ENCODE results near the gene TAAR2. TPM values are rescaled to one million over a fixed set of nuclear protein-coding genes. Genes with fewer than 3 reads are reported as not detected.

Gene TAAR2
- total and polyA plus RNA-seq, 2 donors (not counting 3 experiments of a cell fraction or from before 2014, with no cell fraction given): not detected

GRCh38 chr6:132567566-132567965 is 56.5 kb downstream of the TAAR2 start:
- H3K9me3 ChIP-seq (replicated peaks; ENCODE audit: control insufficient read depth, insufficient read depth, low read length): no peaks in the 10 kb centered on the region
- FAIRE-seq (no peak), DNase-seq (ENCODE audit: low read depth, low spot score) (no peak)
- no peaks in the 10 kb centered on the region for H4K20me1 ChIP-seq (replicated peaks; ENCODE audit: control insufficient read depth, extremely low read depth, insufficient read depth, low read length)
- no peaks in the 10 kb centered on the region for H3K79me2 ChIP-seq (ENCODE audit: control insufficient read depth, insufficient read depth, low read length)
- peaks cover 0 to 8% of the 10 kb centered on the region in 2 experiments for H3K27me3 ChIP-seq (ENCODE audit: control insufficient read depth in 2 of 2, insufficient read depth in 2 of 2, low read length in 2 of 2)
- no peak overlapping the region for H3K27ac ChIP-seq (ENCODE audit: insufficient read depth, low read depth, low read length)
- no peak for TF ChIP-seq MYC (IDR thresholded peaks at IDR 0.05; ENCODE audit: low read depth, low read length)
- TF ChIP-seq GATA2 (IDR thresholded peaks at IDR 0.05; ENCODE audit: insufficient read depth, insufficient read length, low read depth, low read length): no peak
- TF ChIP-seq MAX (IDR thresholded peaks at IDR 0.05; ENCODE audit: insufficient read depth, insufficient read length): no peak
- TF ChIP-seq JUN (IDR thresholded peaks at IDR 0.05; ENCODE audit: borderline replicate concordance, insufficient read depth, insufficient read length, low read depth): no peak
- TF ChIP-seq CTCF (IDR thresholded peaks at IDR 0.05; ENCODE audit: extremely low read depth in 1 of 2, insufficient read depth in 1 of 2, low read depth in 1 of 2, low read length in 2 of 2): no peak
- no peak for TF ChIP-seq POLR2AphosphoS5 (IDR thresholded peaks at IDR 0.05; ENCODE audit: insufficient read depth, low read depth, low read length)
- TF ChIP-seq EZH2 (IDR thresholded peaks at IDR 0.05; ENCODE audit: borderline replicate concordance, low read depth, low read length, severe bottlenecking): no peak
- no peak for TF ChIP-seq POLR2A (IDR thresholded peaks at IDR 0.05; ENCODE audit: low read depth, low read length)
- TF ChIP-seq FOS (IDR thresholded peaks at IDR 0.05; ENCODE audit: borderline replicate concordance, insufficient read depth, low read length): no peak
- dilution Hi-C loops (cut with MboI; ENCODE audit: extremely low pct_ligation_motif_present, low sequenced_read_pairs) (no loop called here), intact Hi-C loops (cut with micrococcal nuclease) (no loop called here)
- no peaks in the 10 kb centered on the region for H3K36me3 ChIP-seq (ENCODE audit: control insufficient read depth in 2 of 2, extremely low read depth in 1 of 2, insufficient read depth in 2 of 2, low read length in 2 of 2)
- ChIA-PET CTCF (no interaction called here), POLR2A (no interaction called here)
- H3K4me3 ChIP-seq (replicated peaks in 1 of 3; ENCODE audit: insufficient read depth in 1 of 3, low read depth in 1 of 3, low read length in 3 of 3): no peak overlapping the region
- BruUV-seq (replicated peaks): no TSS peak
- H3K9me1 ChIP-seq (replicated peaks; ENCODE audit: control insufficient read depth, extremely low read depth, insufficient read depth, low read length): no peaks in the 10 kb centered on the region
- no peak overlapping the region for H2AFZ ChIP-seq (ENCODE audit: low read depth, low read length)
- no peak overlapping the region for H3K4me2 ChIP-seq (ENCODE audit: insufficient read depth, low read length)
- H3K4me1 ChIP-seq (ENCODE audit: control insufficient read depth, extremely low read depth, insufficient read depth, low read length): no peaks in the 10 kb centered on the region
- no peak overlapping the region for H3K9ac ChIP-seq (replicated peaks; ENCODE audit: extremely low read depth, insufficient read depth, low read length)

Other genes starting within 250 kb of the TAAR2 start
- not detected in 2 replicates for gene MOXD1, start 222.8 kb downstream of the TAAR2 start, total RNA-seq
- gene MOXD1, start 222.8 kb downstream of the TAAR2 start, polyA plus RNA-seq: 0.01 and 0.06 TPM in 2 replicates
- gene STX7, start 111.2 kb downstream of the TAAR2 start, total RNA-seq: 42.5 and 45.5 TPM in 2 replicates
- 9.2 and 13.4 TPM in 2 replicates for gene STX7, start 111.2 kb downstream of the TAAR2 start, polyA plus RNA-seq
- not detected in 2 replicates for gene TAAR9, start 86.0 kb downstream of the TAAR2 start, total RNA-seq
- not detected in 2 replicates for gene TAAR9, start 86.0 kb downstream of the TAAR2 start, polyA plus RNA-seq
- not detected in 2 replicates for gene TAAR8, start 71.6 kb downstream of the TAAR2 start, total RNA-seq
- not detected in 2 replicates for gene TAAR8, start 71.6 kb downstream of the TAAR2 start, polyA plus RNA-seq
- gene TAAR6, start 54.0 kb downstream of the TAAR2 start, total RNA-seq: not detected in 2 replicates
- not detected in 2 replicates for gene TAAR6, start 54.0 kb downstream of the TAAR2 start, polyA plus RNA-seq
- gene TAAR5, start 34.5 kb downstream of the TAAR2 start, total RNA-seq: not detected in 2 replicates
- gene TAAR5, start 34.5 kb downstream of the TAAR2 start, polyA plus RNA-seq: not detected in 2 replicates
- not detected in 2 replicates for gene TAAR1, start 34.9 kb upstream of the TAAR2 start, total RNA-seq
- gene TAAR1, start 34.9 kb upstream of the TAAR2 start, polyA plus RNA-seq: not detected in 2 replicates
- gene VNN1, start 89.8 kb upstream of the TAAR2 start, total RNA-seq: not detected in 2 replicates
- gene VNN1, start 89.8 kb upstream of the TAAR2 start, polyA plus RNA-seq: not detected in 2 replicates
- gene VNN2, start 133.6 kb upstream of the TAAR2 start, total RNA-seq: not detected in 2 replicates
- not detected in 2 replicates for gene VNN2, start 133.6 kb upstream of the TAAR2 start, polyA plus RNA-seq
- gene SLC18B1, start 174.4 kb upstream of the TAAR2 start, total RNA-seq: 8.4 and 8.5 TPM in 2 replicates
- gene SLC18B1, start 174.4 kb upstream of the TAAR2 start, polyA plus RNA-seq: 6.7 and 9.2 TPM in 2 replicates
- gene RPS12, start 190.3 kb upstream of the TAAR2 start, total RNA-seq: 1,044 and 1,088 TPM in 2 replicates
- gene RPS12, start 190.3 kb upstream of the TAAR2 start, polyA plus RNA-seq: 6,159 and 7,151 TPM in 2 replicates